ENCODE results near the gene NDUFS6. TPM values are rescaled to one million over a fixed set of nuclear protein-coding genes. Genes with fewer than 3 reads are reported as not detected.

Gene NDUFS6
- total RNA-seq, 1 donor from 2014 or later: 22.5 TPM

GRCh38 chr5:1857256-1857600, 56.0 kb downstream of the NDUFS6 start:
- Mint-ChIP-seq H3K4me3 (no peak overlapping the region), H3K27ac (no peak overlapping the region), H3K4me1 (no peaks in the 10 kb centered on the region), H3K27me3 (peaks cover 25% of the 10 kb centered on the region), H3K9me3 (no peaks in the 10 kb centered on the region), H3K36me3 (ENCODE audit: low read depth) (no peaks in the 10 kb centered on the region)
- POLR2A ChIA-PET: no interaction called here
- intact Hi-C loops (cut with micrococcal nuclease): no loop called here
- CTCF ChIA-PET: no interaction called here
- TF ChIP-seq CTCF (IDR thresholded peaks at IDR 0.05): no peak
- ATAC-seq (ENCODE audit: low read depth) (no peak), DNase-seq (no peak)

GRCh38 chr5:1858436-1858835, 57.2 kb downstream of the NDUFS6 start:
- H3K9me3 Mint-ChIP-seq: no peaks in the 10 kb centered on the region
- ChIA-PET CTCF (no interaction called here), POLR2A (no interaction called here)
- intact Hi-C loops (cut with micrococcal nuclease): no loop called here
- H3K4me3 Mint-ChIP-seq: no peak overlapping the region
- TF ChIP-seq CTCF (IDR thresholded peaks at IDR 0.05): no peak
- peaks cover 20% of the 10 kb centered on the region for H3K27me3 Mint-ChIP-seq
- no peaks in the 10 kb centered on the region for H3K4me1 Mint-ChIP-seq
- no peaks in the 10 kb centered on the region for H3K36me3 Mint-ChIP-seq (ENCODE audit: low read depth)
- no peak overlapping the region for H3K27ac Mint-ChIP-seq
- ATAC-seq (ENCODE audit: low read depth): no peak
- DNase-seq: no peak

GRCh38 chr5:1859099-1859498, 57.9 kb downstream of the NDUFS6 start:
- Mint-ChIP-seq H3K27me3 (peaks cover 15% of the 10 kb centered on the region), H3K4me3 (no peak overlapping the region), H3K4me1 (no peaks in the 10 kb centered on the region), H3K9me3 (no peaks in the 10 kb centered on the region), H3K27ac (no peak overlapping the region), H3K36me3 (ENCODE audit: low read depth) (no peaks in the 10 kb centered on the region)
- DNase-seq: no peak
- no peak for ATAC-seq (ENCODE audit: low read depth)
- no peak for TF ChIP-seq CTCF (IDR thresholded peaks at IDR 0.05)
- ChIA-PET POLR2A (no interaction called here), CTCF (no interaction called here)
- intact Hi-C loops (cut with micrococcal nuclease): no loop called here

GRCh38 chr5:1860021-1860610, 58.9 kb downstream of the NDUFS6 start:
- Mint-ChIP-seq H3K36me3 (ENCODE audit: low read depth) (no peaks in the 10 kb centered on the region), H3K4me1 (no peaks in the 10 kb centered on the region), H3K27me3 (peaks cover 17% of the 10 kb centered on the region), H3K4me3 (no peak overlapping the region), H3K9me3 (no peaks in the 10 kb centered on the region), H3K27ac (no peak overlapping the region)
- TF ChIP-seq CTCF (IDR thresholded peaks at IDR 0.05): no peak
- DNase-seq (no peak), ATAC-seq (ENCODE audit: low read depth) (no peak)
- ChIA-PET CTCF (no interaction called here), POLR2A (no interaction called here)
- intact Hi-C loops (cut with micrococcal nuclease): no loop called here

- peaks cover 19% of the 10 kb centered on the region for H3K27me3 Mint-ChIP-seq
- ChIA-PET POLR2A (no interaction called here), CTCF (no interaction called here)
- H3K36me3 Mint-ChIP-seq (ENCODE audit: low read depth): no peaks in the 10 kb centered on the region
- no peak for TF ChIP-seq CTCF (IDR thresholded peaks at IDR 0.05)
- H3K4me1 Mint-ChIP-seq: no peaks in the 10 kb centered on the region
- DNase-seq (no peak), ATAC-seq (ENCODE audit: low read depth) (no peak)
- intact Hi-C loops (cut with micrococcal nuclease): no loop called here
- no peaks in the 10 kb centered on the region for H3K9me3 Mint-ChIP-seq
- H3K4me3 Mint-ChIP-seq: no peak overlapping the region
- no peak overlapping the region for H3K27ac Mint-ChIP-seq
Observed at GRCh38 chr5:1860949-1861348, 59.7 kb downstream of the NDUFS6 start.

All from activated B cell treated with CpG ODN at 0.5 μM for 24 hours (primary cell).